ENCODE measurements around the gene AHNAK2.

The AHNAK2 gene

DNA sequence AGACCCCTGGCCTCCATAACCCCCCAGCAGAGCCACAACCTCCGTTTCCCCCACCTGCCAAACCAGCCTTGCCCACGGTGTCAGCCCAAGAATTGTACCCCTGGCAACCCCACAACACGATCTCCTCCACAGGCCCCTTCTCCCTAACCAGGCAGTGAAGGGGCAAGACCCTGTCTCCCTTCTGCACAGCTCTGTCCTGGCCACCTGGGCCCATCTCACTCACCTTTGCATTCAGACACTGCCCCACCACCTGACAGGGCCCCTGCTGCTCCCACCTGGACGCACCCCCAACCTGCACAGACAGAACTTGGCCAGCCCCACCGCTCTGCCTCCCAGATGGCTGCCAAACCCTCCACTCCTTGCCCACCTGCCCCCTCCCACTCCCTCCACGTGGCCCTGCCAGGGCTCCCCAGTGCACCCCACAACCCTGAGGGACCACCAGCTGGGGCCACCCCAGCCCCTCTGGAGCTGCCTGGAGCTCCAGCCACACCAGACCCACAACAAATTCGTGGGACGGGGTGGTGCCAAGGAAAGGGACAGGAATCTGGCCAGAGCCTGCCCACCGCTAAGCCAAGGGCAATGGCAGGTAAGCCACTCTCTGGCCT, 11.8 kb downstream of the AHNAK2 start:
- H3K4me2 ChIP-seq (ENCODE audit: low read length): no peak overlapping the region
- peaks cover 17% of the 10 kb centered on the region; the same call in 1 of the 2 replicates for H3K27me3 ChIP-seq (ENCODE audit: control insufficient read depth, low read length)
- H3K9me3 ChIP-seq (ENCODE audit: control insufficient read depth, insufficient read depth, low read length): no peaks in the 10 kb centered on the region
- H4K20me1 ChIP-seq (ENCODE audit: control insufficient read depth, insufficient read depth, low read depth, low read length): no peaks in the 10 kb centered on the region
- no peak for TF ChIP-seq EZH2phosphoT487 (IDR thresholded peaks at IDR 0.05; ENCODE audit: borderline replicate concordance, low read length)
- TF ChIP-seq, protein P1, sequence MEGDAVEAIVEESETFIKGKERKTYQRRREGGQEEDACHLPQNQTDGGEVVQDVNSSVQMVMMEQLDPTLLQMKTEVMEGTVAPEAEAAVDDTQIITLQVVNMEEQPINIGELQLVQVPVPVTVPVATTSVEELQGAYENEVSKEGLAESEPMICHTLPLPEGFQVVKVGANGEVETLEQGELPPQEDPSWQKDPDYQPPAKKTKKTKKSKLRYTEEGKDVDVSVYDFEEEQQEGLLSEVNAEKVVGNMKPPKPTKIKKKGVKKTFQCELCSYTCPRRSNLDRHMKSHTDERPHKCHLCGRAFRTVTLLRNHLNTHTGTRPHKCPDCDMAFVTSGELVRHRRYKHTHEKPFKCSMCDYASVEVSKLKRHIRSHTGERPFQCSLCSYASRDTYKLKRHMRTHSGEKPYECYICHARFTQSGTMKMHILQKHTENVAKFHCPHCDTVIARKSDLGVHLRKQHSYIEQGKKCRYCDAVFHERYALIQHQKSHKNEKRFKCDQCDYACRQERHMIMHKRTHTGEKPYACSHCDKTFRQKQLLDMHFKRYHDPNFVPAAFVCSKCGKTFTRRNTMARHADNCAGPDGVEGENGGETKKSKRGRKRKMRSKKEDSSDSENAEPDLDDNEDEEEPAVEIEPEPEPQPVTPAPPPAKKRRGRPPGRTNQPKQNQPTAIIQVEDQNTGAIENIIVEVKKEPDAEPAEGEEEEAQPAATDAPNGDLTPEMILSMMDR (IDR thresholded peaks at IDR 0.05; ENCODE audit: low read depth, low read length, poor library complexity, severe bottlenecking): no peak
- no peak overlapping the region for H3K4me3 ChIP-seq (ENCODE audit: low read length)
- H3K27ac ChIP-seq (ENCODE audit: low read depth, low read length): no peak overlapping the region
- H3K79me2 ChIP-seq (ENCODE audit: control insufficient read depth, low read length): no peaks in the 10 kb centered on the region
- no peaks in the 10 kb centered on the region for H3F3A ChIP-seq (ENCODE audit: control insufficient read depth, insufficient read depth)
- H3K4me1 ChIP-seq (ENCODE audit: control insufficient read depth, low read length): peaks cover 22% of the 10 kb centered on the region
- no peaks in the 10 kb centered on the region for H3K36me3 ChIP-seq (ENCODE audit: control insufficient read depth, low read length)
- no peaks in the 10 kb centered on the region for H3K9me2 ChIP-seq (replicated peaks; ENCODE audit: control insufficient read depth, low read length)

DNA sequence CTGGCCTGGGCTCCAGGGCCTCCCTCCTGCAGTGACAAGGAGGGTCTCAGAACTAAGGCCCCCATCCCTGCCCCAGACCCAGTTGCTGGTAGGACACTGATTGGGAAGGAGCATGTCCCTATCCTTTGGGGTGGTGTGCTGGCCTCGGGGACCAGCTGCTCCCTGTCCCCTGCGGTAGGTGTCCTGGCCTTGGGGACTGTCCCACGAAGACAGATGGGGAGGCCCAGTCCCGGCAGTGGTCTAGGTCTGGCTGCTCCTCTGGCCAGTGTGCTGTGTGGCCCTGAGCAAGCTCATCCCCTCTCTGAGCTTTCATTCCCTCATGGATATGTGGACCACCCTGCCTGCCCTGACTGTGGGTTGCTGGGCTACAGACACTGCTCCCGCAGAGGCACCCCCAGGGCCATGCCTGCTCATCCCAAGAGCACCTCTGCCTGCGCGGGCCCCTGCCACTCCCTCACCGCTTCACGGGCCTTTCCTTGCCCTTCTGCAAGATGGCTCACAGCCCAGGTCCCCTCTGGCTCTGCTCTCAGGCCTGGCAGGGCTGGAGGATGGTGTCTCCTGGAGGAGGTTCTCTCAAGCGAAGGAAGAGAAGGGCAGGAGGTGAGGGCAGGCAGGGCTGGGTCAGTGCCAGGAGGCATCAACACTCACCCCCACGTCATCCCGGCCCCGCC, 12.5 kb downstream of the AHNAK2 start:
- no peaks in the 10 kb centered on the region for H3K79me2 ChIP-seq (ENCODE audit: control insufficient read depth, low read length)
- no peaks in the 10 kb centered on the region for H4K20me1 ChIP-seq (ENCODE audit: control insufficient read depth, insufficient read depth, low read depth, low read length)
- no peak overlapping the region for H3K27ac ChIP-seq (ENCODE audit: low read depth, low read length)
- no peak for TF ChIP-seq EZH2phosphoT487 (IDR thresholded peaks at IDR 0.05; ENCODE audit: borderline replicate concordance, low read length)
- TF ChIP-seq, protein P1 (IDR thresholded peaks at IDR 0.05; ENCODE audit: low read depth, low read length, poor library complexity, severe bottlenecking): no peak
- H3K36me3 ChIP-seq (ENCODE audit: control insufficient read depth, low read length): no peaks in the 10 kb centered on the region
- H3K9me3 ChIP-seq (ENCODE audit: control insufficient read depth, insufficient read depth, low read length): no peaks in the 10 kb centered on the region
- H3K4me3 ChIP-seq (ENCODE audit: low read length): no peak overlapping the region
- no peak overlapping the region for H3K4me2 ChIP-seq (ENCODE audit: low read length)
- H3K9me2 ChIP-seq (replicated peaks; ENCODE audit: control insufficient read depth, low read length): no peaks in the 10 kb centered on the region
- peaks cover 22% of the 10 kb centered on the region for H3K4me1 ChIP-seq (ENCODE audit: control insufficient read depth, low read length)
- H3F3A ChIP-seq (ENCODE audit: control insufficient read depth, insufficient read depth): no peaks in the 10 kb centered on the region
- peaks cover 17% of the 10 kb centered on the region; the same call in 1 of the 2 replicates for H3K27me3 ChIP-seq (ENCODE audit: control insufficient read depth, low read length)

DNA sequence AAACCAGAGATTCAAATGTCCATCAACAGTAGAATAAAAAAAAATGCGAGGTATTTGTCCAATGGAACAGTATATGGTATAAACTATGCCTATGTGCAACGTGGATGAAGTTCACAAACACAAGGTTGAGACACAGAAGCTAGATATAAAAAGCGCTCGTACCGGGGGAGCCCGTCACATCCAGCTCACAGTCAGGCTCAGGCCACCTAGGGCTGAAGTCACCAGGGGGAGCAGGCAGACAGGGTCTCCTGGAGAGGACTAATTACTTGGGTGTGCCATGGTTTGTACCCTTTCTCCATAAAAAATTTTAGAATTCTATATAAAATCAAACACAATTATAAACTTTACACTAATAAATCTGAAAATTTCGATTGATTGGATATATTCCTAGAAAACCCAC, 13.6 kb downstream of the AHNAK2 start:
- Histone ChIP-seq H4K20me1 (ENCODE audit: control insufficient read depth, insufficient read depth, low read depth, low read length) (no peaks in the 10 kb centered on the region), H3K4me2 (ENCODE audit: low read length) (no peak overlapping the region), H3K4me3 (ENCODE audit: low read length) (no peak overlapping the region), H3K9me2 (replicated peaks; ENCODE audit: control insufficient read depth, low read length) (no peaks in the 10 kb centered on the region), H3K79me2 (ENCODE audit: control insufficient read depth, low read length) (no peaks in the 10 kb centered on the region), H3K27me3 (ENCODE audit: control insufficient read depth, low read length) (peaks cover 17% of the 10 kb centered on the region; the same call in 1 of the 2 replicates), H3F3A (ENCODE audit: control insufficient read depth, insufficient read depth) (no peaks in the 10 kb centered on the region), H3K4me1 (ENCODE audit: control insufficient read depth, low read length) (peaks cover 22% of the 10 kb centered on the region), H3K27ac (ENCODE audit: low read depth, low read length) (no peak overlapping the region), H3K36me3 (ENCODE audit: control insufficient read depth, low read length) (no peaks in the 10 kb centered on the region), H3K9me3 (ENCODE audit: control insufficient read depth, insufficient read depth, low read length) (no peaks in the 10 kb centered on the region)
- TF ChIP-seq EZH2phosphoT487 (IDR thresholded peaks at IDR 0.05; ENCODE audit: borderline replicate concordance, low read length): no peak
- TF ChIP-seq, protein P1 (IDR thresholded peaks at IDR 0.05; ENCODE audit: low read depth, low read length, poor library complexity, severe bottlenecking): no peak

All from DOHH2 (cell line).